LoVo (cell line): Measurements from ENCODE around the gene ZC3H12C.

ENCODE experiments used
- DNase-seq: peaks from one replicate; pipeline ENCODE4 v3.0.0-alpha.2; 2016; ENCODE audit warnings: low spot score

Gene ZC3H12C

GRCh38 chr11:110152199-110152598 is 59.0 kb downstream of the ZC3H12C start:
- DNase-seq, result no peak

GRCh38 chr11:110153474-110153873 is 60.3 kb downstream of the ZC3H12C start:
- DNase-seq, result no peak

- DNase-seq, result no peak
Observed at GRCh38 chr11:110156503-110156902, 63.3 kb downstream of the ZC3H12C start.

- no peak for DNase-seq
Observed at GRCh38 chr11:110158317-110159200, 65.4 kb downstream of the ZC3H12C start.

GRCh38 chr11:110159476-110159875 is 66.3 kb downstream of the ZC3H12C start:
- DNase-seq, result no peak

GRCh38 chr11:110160016-110160415 is 66.8 kb downstream of the ZC3H12C start:
- DNase-seq, result no peak

- no peak for DNase-seq
Observed at GRCh38 chr11:110160437-110160836, 67.2 kb downstream of the ZC3H12C start.

- DNase-seq, result no peak
Observed at GRCh38 chr11:110161061-110161460, 67.9 kb downstream of the ZC3H12C start.

GRCh38 chr11:110162216-110162615 is 69.0 kb downstream of the ZC3H12C start:
- no peak for DNase-seq

- DNase-seq, result no peak
Observed at GRCh38 chr11:110165039-110165925, 72.1 kb downstream of the ZC3H12C start.

- no peak for DNase-seq
Observed at GRCh38 chr11:110168033-110168803, 75.0 kb downstream of the ZC3H12C start.

- DNase-seq, result no peak
Observed at GRCh38 chr11:110169738-110170137, 76.5 kb downstream of the ZC3H12C start.

- DNase-seq, result no peak
Observed at GRCh38 chr11:110172468-110173065, 79.4 kb downstream of the ZC3H12C start.

- peak; percentile 53 for DNase-seq
Observed at GRCh38 chr11:110173811-110174644, 80.8 kb downstream of the ZC3H12C start.

- no peak for DNase-seq
Observed at GRCh38 chr11:110174645-110175310, 81.6 kb downstream of the ZC3H12C start.

GRCh38 chr11:110176366-110177085 is 83.3 kb downstream of the ZC3H12C start:
- DNase-seq, result no peak

- no peak for DNase-seq
Observed at GRCh38 chr11:110177086-110177456, 83.9 kb downstream of the ZC3H12C start.

- no peak for DNase-seq
Observed at GRCh38 chr11:110179064-110179463, 85.9 kb downstream of the ZC3H12C start.

- peak; percentile 16 for DNase-seq
Observed at GRCh38 chr11:110182886-110183285, 89.7 kb downstream of the ZC3H12C start.

- DNase-seq, result no peak
Observed at GRCh38 chr11:110184456-110184855, 91.3 kb downstream of the ZC3H12C start.
